Measurements from ENCODE around the gene TEKT1.

TEKT1 gene

GRCh38 chr17:6757747-6758146 is 73.8 kb downstream of the TEKT1 start:
- TF ChIP-seq CTCF (IDR thresholded peaks at IDR 0.05; ENCODE audit: insufficient read depth, low read depth, low read length, missing control alignments): no peak
- no peak for DNase-seq (ENCODE audit: low read depth)
- no peak overlapping the region for H3K4me3 ChIP-seq (ENCODE audit: low read length)

DNA sequence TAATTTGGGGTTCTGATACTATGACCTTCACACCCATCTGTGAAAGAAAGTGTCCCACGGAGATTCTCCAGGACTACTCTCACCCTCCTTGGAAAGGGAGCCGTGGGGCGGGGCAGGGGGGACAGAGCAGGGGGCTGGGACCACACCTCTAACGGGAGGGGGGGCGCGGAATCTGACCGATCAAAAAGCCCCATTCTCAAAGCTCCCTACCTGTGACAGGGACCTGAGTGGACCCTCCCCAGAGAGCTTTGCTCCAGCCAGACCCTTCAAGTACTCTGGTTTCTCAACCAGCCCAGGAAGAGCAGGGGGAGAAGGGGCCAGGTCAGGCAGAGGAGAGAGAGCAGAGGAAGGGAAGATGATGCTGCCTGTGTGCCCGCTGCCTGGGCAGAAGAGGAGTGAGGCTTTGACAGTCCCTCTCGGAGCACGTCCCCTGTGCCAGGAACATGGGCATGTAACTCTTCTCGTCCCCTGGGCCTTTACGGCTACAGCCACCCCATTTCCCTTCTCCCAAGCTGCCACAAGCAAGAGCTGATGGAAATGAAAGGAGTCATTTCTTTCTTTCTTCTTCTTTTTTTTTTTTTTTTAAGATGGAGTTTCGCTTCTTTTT is 75.0 kb downstream of the TEKT1 start:
- no peak for TF ChIP-seq CTCF (IDR thresholded peaks at IDR 0.05; ENCODE audit: insufficient read depth, low read depth, low read length, missing control alignments)

DNA sequence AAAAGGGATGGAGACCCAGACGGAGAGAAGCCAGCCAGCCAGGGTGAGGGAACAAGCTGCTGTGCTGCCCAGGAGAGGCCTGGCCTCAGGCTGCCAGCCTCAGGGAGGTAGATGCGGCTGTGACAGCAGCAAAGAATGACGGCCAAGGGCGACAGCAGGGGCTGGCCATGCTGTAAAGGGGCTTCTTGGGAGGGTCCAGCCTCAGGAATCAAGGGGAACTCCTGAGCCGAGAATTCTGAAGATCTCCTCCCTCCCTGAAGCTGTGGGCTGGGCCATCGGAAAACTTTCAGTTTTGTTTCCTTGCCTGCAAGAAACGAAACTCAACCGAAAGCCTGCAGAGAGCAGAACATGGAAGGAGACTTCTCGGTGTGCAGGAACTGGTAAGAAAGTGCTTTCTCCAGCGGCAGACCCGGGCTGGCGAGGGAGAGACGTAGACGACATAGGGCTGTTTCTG is 75.8 kb downstream of the TEKT1 start, which contains the start of gene XAF1:
Gene XAF1 (plus strand): TSS at position 316 of the 454 bp plus-strand sequence. CDS start 33 bp downstream, at position 349.
- DNase-seq (ENCODE audit: low read depth): no peak
- no peak within 1 kb of the TSS for H3K4me3 ChIP-seq (ENCODE audit: low read length)
- no peak for TF ChIP-seq CTCF (IDR thresholded peaks at IDR 0.05; ENCODE audit: insufficient read depth, low read depth, low read length, missing control alignments)

More for the DNA sequence above, 75.0 kb downstream of the TEKT1 start:
- no peak overlapping the region for H3K4me3 ChIP-seq (ENCODE audit: low read length)
- no peak for DNase-seq (ENCODE audit: low read depth)

GRCh38 chr17:6755281-6755680 is 76.2 kb downstream of the TEKT1 start:
- no peak overlapping the region for H3K4me3 ChIP-seq (ENCODE audit: low read length)
- no peak for DNase-seq (ENCODE audit: low read depth)
- TF ChIP-seq CTCF (IDR thresholded peaks at IDR 0.05; ENCODE audit: insufficient read depth, low read depth, low read length, missing control alignments): no peak

GRCh38 chr17:6753546-6753945 is 78.0 kb downstream of the TEKT1 start:
- no peak for TF ChIP-seq CTCF (IDR thresholded peaks at IDR 0.05; ENCODE audit: insufficient read depth, low read depth, low read length, missing control alignments)
- DNase-seq (ENCODE audit: low read depth): no peak
- H3K4me3 ChIP-seq (ENCODE audit: low read length): no peak overlapping the region

- TF ChIP-seq CTCF (IDR thresholded peaks at IDR 0.05; ENCODE audit: insufficient read depth, low read depth, low read length, missing control alignments): no peak
- DNase-seq (ENCODE audit: low read depth): peak; percentile 5
- no peak overlapping the region for H3K4me3 ChIP-seq (ENCODE audit: low read length)
Measured at GRCh38 chr17:6753006-6753445, 78.5 kb downstream of the TEKT1 start.

All from epithelial cell of esophagus (primary cell).